Peyer's patch (tissue), 4 donors: ENCODE measurements around the gene AHR.

Experiments used
- CTCF ChIP-seq, 6 experiments: fragments of 450-650 bp in 4 of 6; fragments of 200-600 bp in 2 of 6; sonication (generic) in 1 of 6; IDR thresholded peaks; one replicate each; pipeline ENCODE4 v1.5.1; 2017 to 2019; ENCODE audit warnings: antibody characterized with exemption in 6 of 6, mild to moderate bottlenecking in 3 of 6, moderate library complexity in 1 of 6
- POLR2A ChIP-seq, 2 donors: fragments of 450-650 bp; IDR thresholded peaks; one replicate each; pipeline ENCODE4 v1.5.1; 2017; ENCODE audit warnings: antibody characterized with exemption in 2 of 2, mild to moderate bottlenecking in 2 of 2, moderate library complexity in 2 of 2

- TF ChIP-seq POLR2A (IDR thresholded peaks at IDR 0.05) (no peak), CTCF (IDR thresholded peaks at IDR 0.05) (no peak)
Observed at GRCh38 chr7:17328641-17329040, 30.2 kb downstream of the AHR start.
